Keratinocyte (primary cell): ENCODE results near the gene SPPL3.

ENCODE experiments used
- CTCF ChIP-seq, 3 experiments: IDR thresholded peaks in 1 of 3; conservative IDR thresholded peaks in 1 of 3; optimal IDR thresholded peaks in 1 of 3; 2 replicates in 2 of 3; 3 replicates in 1 of 3; pipeline versions ENCODE3 to v1.5.1; 2011; ENCODE audit warnings: low read length in 3 of 3, mild to moderate bottlenecking in 3 of 3, moderate library complexity in 2 of 3, control low read depth in 1 of 3, inconsistent platforms in 1 of 3; ENCODE audit not compliant: insufficient read depth in 2 of 3; ENCODE audit errors: extremely low read depth in 1 of 3
- EZH2 ChIP-seq: IDR thresholded peaks from one replicate; pipeline ENCODE4 v1.6.1; 2012; ENCODE audit warnings: inconsistent platforms, mild to moderate bottlenecking, low read length, moderate library complexity

- TF ChIP-seq CTCF (optimal IDR thresholded peaks at IDR 0.05 in 1 of 3, IDR thresholded peaks at IDR 0.05 in 1 of 3, conservative IDR thresholded peaks at IDR 0.05 in 1 of 3; ENCODE audit: extremely low read depth in 1 of 3, insufficient read depth in 2 of 3, low read length in 3 of 3): no peak
- TF ChIP-seq EZH2: no peak
These were observed 31.7 kb downstream of the SPPL3 start for GRCh38 chr12:120872487-120872886.
